ENCODE measurements around the gene ANAPC2. TPM values are rescaled to one million over a fixed set of nuclear protein-coding genes. Genes with fewer than 3 reads are reported as not detected.

Gene ANAPC2
- total RNA-seq, 1 experiment from 2014 or later, result 16.1 TPM

- no peak for DNase-seq (ENCODE audit: extremely low read depth, low read depth)
These were observed 39.6 kb upstream of the ANAPC2 start for GRCh38 chr9:137227853-137228505.

GRCh38 chr9:137227054-137227852 lies 38.9 kb upstream of the ANAPC2 start, which contains the start of gene RNF224:
RNF224 (plus strand) TSS chr9:137227502; CDS start chr9:137228336, 834 bp downstream.
- DNase-seq (ENCODE audit: extremely low read depth, low read depth), result peak; percentile 77

GRCh38 chr9:137226338-137227053 lies 38.1 kb upstream of the ANAPC2 start:
- no peak for DNase-seq (ENCODE audit: extremely low read depth, low read depth)

- DNase-seq (ENCODE audit: extremely low read depth, low read depth), result no peak
These were observed 37.5 kb upstream of the ANAPC2 start for GRCh38 chr9:137225699-137226331.

DNA sequence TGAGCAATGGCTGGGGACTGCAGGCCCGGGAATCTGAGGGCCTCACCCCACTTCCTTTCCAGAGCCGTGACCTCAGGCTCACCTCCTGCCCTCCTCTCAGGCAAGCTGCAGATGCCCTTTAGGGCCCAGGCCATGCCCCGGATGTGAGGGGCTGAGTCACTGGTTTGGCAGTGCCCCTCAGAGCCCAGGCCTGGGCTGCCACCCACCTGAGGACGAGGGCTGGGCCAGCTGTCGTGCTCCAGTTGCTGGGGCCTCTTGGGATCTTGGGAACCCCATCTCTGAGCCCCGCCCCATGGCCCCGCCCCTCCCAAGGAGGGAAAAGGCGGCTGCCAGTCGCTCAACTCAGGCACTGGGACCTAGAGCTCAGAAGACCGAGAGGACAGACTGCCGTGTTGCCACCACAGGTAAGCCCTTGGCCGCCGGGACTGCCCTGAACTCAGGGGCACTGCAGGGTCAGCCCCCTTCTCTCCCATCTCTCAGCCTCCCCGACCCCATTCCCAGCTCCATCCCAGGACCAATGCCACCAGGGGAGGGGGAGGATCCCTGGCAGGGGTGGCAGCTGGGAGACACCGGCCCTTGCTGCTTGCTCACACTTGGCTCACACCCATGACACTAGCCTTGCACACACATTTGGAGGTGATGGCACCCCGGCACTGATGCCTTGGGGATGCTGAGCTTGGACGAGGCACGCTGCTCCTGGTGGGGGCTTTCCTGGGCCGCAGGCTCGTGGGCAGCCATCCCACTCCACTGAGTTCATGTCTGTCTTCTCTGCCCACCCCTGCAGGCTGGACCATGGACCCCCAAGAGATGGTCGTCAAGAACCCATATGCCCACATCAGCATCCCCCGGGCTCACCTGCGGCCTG lies 36.7 kb upstream of the ANAPC2 start, which contains the start of gene CYSRT1:
CYSRT1 (plus strand) TSS at position 345 of the 865 bp plus-strand sequence; CDS start at position 793, 448 bp downstream.
- no peak for DNase-seq (ENCODE audit: extremely low read depth, low read depth)

DNA sequence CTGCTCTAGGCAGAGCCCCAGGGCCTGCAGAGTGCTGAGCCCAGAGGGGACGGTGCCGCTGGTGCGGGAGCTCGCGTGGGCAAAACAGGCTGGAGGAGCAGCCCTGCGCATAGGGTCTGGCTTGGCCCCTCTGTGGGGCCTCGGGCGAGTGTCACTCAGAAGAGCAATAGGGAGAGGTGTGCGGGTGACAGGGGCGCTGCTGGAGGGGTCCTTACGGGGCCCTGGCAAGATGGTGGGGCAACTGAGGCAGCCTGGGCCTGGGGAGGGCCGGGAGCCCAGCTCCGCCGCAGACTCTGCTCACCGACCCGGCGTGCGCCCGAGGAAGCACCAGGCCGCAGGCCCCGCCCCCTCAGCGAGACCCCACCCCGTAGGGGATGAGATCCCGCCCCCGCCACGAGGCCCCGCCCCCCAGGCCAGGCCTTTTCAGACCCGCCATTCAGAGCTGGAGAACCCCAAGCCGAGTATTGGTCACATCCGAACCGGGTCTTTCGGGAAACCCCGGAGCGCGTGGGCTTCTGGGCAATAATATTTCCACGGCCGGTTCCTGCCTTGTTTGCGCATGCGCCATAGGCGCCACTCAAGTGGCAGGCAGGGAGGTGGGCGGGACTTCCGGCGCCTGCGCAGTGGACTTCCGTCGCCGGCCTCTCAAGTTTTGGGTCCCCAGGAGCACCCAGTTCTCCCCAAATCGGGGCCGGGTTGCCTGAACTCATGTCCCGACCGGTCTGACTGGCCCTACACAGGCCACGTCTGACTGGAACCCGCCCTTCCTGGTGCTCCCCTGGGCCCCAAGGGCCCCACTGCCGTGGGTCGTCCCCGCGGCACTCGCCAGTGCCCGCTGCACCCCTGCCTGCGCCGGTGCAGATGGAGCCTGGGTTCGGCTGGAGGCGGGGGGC lies 35.0 kb upstream of the ANAPC2 start:
- peak; percentile 99 for DNase-seq (ENCODE audit: extremely low read depth, low read depth)

- DNase-seq (ENCODE audit: extremely low read depth, low read depth), result no peak
These were observed 34.1 kb upstream of the ANAPC2 start, which contains the start of gene RNF208 for GRCh38 chr9:137222190-137223077. RNF208 (minus strand) TSS chr9:137222240; CDS start chr9:137221212, 1,028 bp downstream.

- no peak for DNase-seq (ENCODE audit: extremely low read depth, low read depth)
These were observed 33.2 kb upstream of the ANAPC2 start for GRCh38 chr9:137221506-137222111.

DNA sequence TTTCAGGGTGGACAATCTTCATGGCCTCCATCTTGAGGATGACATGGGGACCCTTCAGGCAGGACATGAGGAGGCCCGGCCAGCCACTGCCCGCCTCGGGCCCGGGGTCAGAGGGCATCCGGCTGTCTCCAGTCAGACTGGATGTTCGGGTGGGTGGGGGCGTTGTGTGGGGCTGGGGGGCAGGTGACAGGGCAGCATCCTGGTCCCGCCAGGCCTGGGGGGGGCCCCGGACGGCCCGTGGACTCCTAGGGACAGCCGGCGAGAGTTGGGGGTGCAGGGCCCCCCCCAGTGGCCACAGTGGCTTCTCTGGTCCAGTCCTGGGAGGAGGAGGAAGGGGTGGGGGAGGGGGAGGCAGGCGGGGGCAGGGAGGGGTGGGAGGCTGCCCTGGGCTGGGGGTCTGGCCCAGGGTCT lies 32.7 kb upstream of the ANAPC2 start:
- no peak for DNase-seq (ENCODE audit: extremely low read depth, low read depth)

- no peak for DNase-seq (ENCODE audit: extremely low read depth, low read depth)
These were observed 32.1 kb upstream of the ANAPC2 start for GRCh38 chr9:137220317-137221094.

- no peak for DNase-seq (ENCODE audit: extremely low read depth, low read depth)
These were observed 31.5 kb upstream of the ANAPC2 start for GRCh38 chr9:137219757-137220316.

DNA sequence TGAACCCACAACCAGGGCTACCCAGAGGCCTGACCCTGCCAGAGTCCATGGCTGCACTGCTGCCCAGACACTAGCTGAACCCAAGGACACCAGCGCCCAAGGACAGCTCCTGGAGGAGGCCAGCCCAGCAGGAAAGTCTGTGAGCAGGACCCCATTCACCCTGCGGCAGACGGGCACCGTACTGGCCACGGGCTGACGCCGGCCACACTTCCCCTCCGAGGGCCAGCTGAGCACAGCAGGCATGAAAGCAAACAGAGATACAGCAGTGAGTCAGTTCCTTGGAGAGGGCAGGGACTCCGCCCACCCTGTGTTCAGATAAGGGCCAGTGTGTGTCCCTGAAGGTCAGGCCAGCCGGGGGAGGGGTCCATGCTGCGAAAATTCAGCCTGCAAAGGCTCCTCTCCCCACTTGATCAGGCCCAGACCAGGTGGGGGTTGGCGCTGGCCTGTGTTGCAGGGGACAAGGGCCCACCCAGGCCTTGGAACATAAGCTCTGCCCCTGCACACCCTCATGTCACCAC lies 30.5 kb upstream of the ANAPC2 start:
- peak; percentile 62 for DNase-seq (ENCODE audit: extremely low read depth, low read depth)

- no peak for DNase-seq (ENCODE audit: extremely low read depth, low read depth)
These were observed 29.9 kb upstream of the ANAPC2 start for GRCh38 chr9:137218212-137218753.

- peak; percentile 61 for DNase-seq (ENCODE audit: extremely low read depth, low read depth)
These were observed 29.2 kb upstream of the ANAPC2 start for GRCh38 chr9:137217276-137218211.

Measured in NCI-H460 (cell line).